Measurements from ENCODE around the gene PSD4.

Gene PSD4

DNA sequence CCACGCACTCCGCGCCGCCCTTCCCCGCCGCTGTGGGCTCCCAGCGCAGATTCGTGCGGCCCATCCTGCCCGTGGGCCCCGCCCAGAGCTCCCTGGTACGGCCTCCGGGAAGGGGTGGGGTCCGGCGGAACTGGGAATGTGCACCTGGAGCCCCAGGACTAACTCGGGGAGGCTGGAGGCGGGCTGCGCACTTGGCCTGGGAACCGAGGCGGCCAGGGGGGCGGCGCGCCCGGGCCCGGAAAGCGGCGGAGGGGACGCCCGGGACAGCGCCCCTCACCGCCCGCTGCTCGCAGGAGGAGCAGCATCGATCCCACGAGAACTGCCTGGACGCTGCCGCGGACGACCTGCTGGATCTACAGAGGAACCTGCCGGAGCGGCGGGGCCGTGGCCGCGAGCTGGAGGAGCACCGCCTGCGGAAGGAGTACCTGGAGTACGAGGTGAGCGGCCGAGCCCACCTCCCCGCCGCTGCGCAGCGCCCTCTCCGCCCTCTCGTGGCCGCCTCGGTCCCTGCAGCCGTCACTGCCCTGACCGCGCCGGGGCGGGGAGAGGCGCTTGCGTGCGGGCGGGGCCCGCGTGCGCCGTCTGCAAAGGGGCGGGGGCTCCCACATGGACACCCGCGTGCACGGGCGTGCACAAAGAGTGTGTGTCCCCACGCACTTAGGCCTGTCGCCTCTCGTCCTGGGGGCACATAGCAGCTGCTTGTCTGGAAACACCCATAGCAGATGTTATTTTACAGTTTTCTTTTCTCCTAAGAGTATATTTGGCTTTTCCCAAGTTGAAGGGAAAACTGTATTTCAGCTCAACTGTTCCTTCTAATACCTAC, 25.2 kb downstream of the PSD4 start:
- Histone ChIP-seq H3K36me3 (ENCODE audit: insufficient read depth, low read length) (peaks cover 83% of the 10 kb centered on the region; the same call in 1 of the 2 replicates), H3K27me3 (ENCODE audit: insufficient read depth, low read length, poor library complexity, severe bottlenecking) (no peaks in the 10 kb centered on the region), H3K9ac (ENCODE audit: low read depth, low read length, poor library complexity, severe bottlenecking) (no peak overlapping the region), H3F3A (ENCODE audit: low read depth) (no peaks in the 10 kb centered on the region), H3K79me2 (ENCODE audit: insufficient read depth, low read length) (no peaks in the 10 kb centered on the region), H4K20me1 (ENCODE audit: insufficient read depth, low read length, poor library complexity, severe bottlenecking) (no peaks in the 10 kb centered on the region), H3K4me1 (ENCODE audit: insufficient read depth, low read length, poor library complexity, severe bottlenecking) (no peaks in the 10 kb centered on the region), H3K9me3 (ENCODE audit: insufficient read depth, low read depth, low read length) (no peaks in the 10 kb centered on the region), H3K4me2 (ENCODE audit: low read depth, low read length, poor library complexity, severe bottlenecking) (no peak overlapping the region), H2AFZ (ENCODE audit: low read length) (no peak overlapping the region), H3K9me2 (replicated peaks; ENCODE audit: low read depth, low read length) (no peaks in the 10 kb centered on the region), H3K4me3 (ENCODE audit: low read length, poor library complexity, severe bottlenecking) (no peak overlapping the region)
- TF ChIP-seq, protein P1, sequence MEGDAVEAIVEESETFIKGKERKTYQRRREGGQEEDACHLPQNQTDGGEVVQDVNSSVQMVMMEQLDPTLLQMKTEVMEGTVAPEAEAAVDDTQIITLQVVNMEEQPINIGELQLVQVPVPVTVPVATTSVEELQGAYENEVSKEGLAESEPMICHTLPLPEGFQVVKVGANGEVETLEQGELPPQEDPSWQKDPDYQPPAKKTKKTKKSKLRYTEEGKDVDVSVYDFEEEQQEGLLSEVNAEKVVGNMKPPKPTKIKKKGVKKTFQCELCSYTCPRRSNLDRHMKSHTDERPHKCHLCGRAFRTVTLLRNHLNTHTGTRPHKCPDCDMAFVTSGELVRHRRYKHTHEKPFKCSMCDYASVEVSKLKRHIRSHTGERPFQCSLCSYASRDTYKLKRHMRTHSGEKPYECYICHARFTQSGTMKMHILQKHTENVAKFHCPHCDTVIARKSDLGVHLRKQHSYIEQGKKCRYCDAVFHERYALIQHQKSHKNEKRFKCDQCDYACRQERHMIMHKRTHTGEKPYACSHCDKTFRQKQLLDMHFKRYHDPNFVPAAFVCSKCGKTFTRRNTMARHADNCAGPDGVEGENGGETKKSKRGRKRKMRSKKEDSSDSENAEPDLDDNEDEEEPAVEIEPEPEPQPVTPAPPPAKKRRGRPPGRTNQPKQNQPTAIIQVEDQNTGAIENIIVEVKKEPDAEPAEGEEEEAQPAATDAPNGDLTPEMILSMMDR (conservative IDR thresholded peaks at IDR 0.05; ENCODE audit: low read length): no peak
- TF ChIP-seq EZH2phosphoT487 (IDR thresholded peaks at IDR 0.05; ENCODE audit: borderline replicate concordance): no peak

DNA sequence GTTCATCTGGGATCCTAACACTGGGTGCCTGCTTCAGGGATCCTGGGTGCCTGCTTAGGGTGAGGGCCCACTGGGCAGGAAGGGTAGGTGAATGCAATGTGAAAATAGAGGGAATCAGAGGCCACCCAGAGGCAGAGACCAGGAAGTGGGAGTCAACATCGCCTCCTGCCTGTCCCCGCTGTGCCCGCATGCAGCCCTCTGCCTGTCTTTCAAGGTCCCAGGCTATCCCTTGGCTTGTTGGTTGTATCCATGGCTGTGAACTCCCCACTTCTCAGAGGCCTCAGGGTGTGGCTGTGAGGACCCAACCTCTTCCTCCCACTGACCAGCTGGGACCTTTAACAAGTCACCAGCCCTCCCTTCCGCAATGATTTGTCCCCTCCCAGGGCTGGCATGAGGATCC, 26.5 kb downstream of the PSD4 start:
- Histone ChIP-seq H3K4me1 (ENCODE audit: insufficient read depth, low read length, poor library complexity, severe bottlenecking) (no peaks in the 10 kb centered on the region), H3K79me2 (ENCODE audit: insufficient read depth, low read length) (no peaks in the 10 kb centered on the region), H3K4me2 (ENCODE audit: low read depth, low read length, poor library complexity, severe bottlenecking) (no peak overlapping the region), H3K4me3 (ENCODE audit: low read length, poor library complexity, severe bottlenecking) (no peak overlapping the region), H3K9me3 (ENCODE audit: insufficient read depth, low read depth, low read length) (no peaks in the 10 kb centered on the region), H3K27me3 (ENCODE audit: insufficient read depth, low read length, poor library complexity, severe bottlenecking) (no peaks in the 10 kb centered on the region), H3K9me2 (replicated peaks; ENCODE audit: low read depth, low read length) (no peaks in the 10 kb centered on the region), H3K9ac (ENCODE audit: low read depth, low read length, poor library complexity, severe bottlenecking) (no peak overlapping the region), H2AFZ (ENCODE audit: low read length) (no peak overlapping the region), H3F3A (ENCODE audit: low read depth) (no peaks in the 10 kb centered on the region), H4K20me1 (ENCODE audit: insufficient read depth, low read length, poor library complexity, severe bottlenecking) (no peaks in the 10 kb centered on the region), H3K36me3 (ENCODE audit: insufficient read depth, low read length) (peaks cover 72% of the 10 kb centered on the region; the same call in 1 of the 2 replicates)
- TF ChIP-seq, protein P1 (conservative IDR thresholded peaks at IDR 0.05; ENCODE audit: low read length): peak; percentile 43
- TF ChIP-seq EZH2phosphoT487 (IDR thresholded peaks at IDR 0.05; ENCODE audit: borderline replicate concordance): no peak

DNA sequence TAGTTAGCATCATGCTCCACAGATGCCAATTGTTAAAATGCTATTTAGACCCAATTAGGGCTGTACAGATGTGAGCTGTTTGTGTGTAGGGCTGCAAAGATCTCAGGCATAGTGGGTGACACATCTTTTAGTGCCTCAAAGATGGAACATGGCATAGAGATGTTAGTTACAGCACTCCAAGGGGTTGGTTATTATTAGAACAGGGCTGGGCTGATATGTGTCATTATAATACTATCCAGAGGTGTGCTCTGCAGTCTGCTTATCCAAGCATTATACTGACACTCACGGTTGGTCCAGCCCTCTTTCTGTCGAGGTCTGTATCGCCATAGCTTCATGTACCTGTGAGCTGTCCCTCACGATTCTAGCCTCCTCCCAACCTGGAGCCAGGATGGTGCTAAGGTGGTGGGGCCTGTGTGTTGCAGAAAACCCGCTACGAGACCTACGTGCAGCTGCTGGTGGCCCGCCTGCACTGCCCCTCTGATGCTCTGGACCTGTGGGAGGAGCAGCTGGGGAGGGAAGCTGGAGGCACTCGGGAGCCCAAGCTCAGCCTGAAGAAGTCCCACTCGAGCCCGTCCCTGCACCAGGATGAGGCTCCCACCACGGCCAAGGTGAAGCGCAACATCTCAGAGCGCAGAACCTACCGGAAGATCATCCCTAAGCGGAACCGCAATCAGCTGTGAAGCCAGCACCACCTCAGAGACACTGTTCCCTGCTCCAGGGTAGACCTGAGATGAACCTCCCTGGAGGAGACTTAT, 27.1 kb downstream of the PSD4 start:
- H3K4me2 ChIP-seq (ENCODE audit: low read depth, low read length, poor library complexity, severe bottlenecking): no peak overlapping the region
- H3K4me1 ChIP-seq (ENCODE audit: insufficient read depth, low read length, poor library complexity, severe bottlenecking): no peaks in the 10 kb centered on the region
- H3K9me2 ChIP-seq (replicated peaks; ENCODE audit: low read depth, low read length): no peaks in the 10 kb centered on the region
- H3K36me3 ChIP-seq (ENCODE audit: insufficient read depth, low read length): peaks cover 66% of the 10 kb centered on the region; the same call in 1 of the 2 replicates
- no peaks in the 10 kb centered on the region for H3K79me2 ChIP-seq (ENCODE audit: insufficient read depth, low read length)
- no peak overlapping the region for H3K4me3 ChIP-seq (ENCODE audit: low read length, poor library complexity, severe bottlenecking)
- H3K9ac ChIP-seq (ENCODE audit: low read depth, low read length, poor library complexity, severe bottlenecking): no peak overlapping the region
- H2AFZ ChIP-seq (ENCODE audit: low read length): no peak overlapping the region
- H3K9me3 ChIP-seq (ENCODE audit: insufficient read depth, low read depth, low read length): no peaks in the 10 kb centered on the region
- H3F3A ChIP-seq (ENCODE audit: low read depth): no peaks in the 10 kb centered on the region
- no peaks in the 10 kb centered on the region for H3K27me3 ChIP-seq (ENCODE audit: insufficient read depth, low read length, poor library complexity, severe bottlenecking)
- TF ChIP-seq EZH2phosphoT487 (IDR thresholded peaks at IDR 0.05; ENCODE audit: borderline replicate concordance): no peak
- TF ChIP-seq, protein P1 (conservative IDR thresholded peaks at IDR 0.05; ENCODE audit: low read length): no peak
- H4K20me1 ChIP-seq (ENCODE audit: insufficient read depth, low read length, poor library complexity, severe bottlenecking): no peaks in the 10 kb centered on the region

Measured in Loucy (cell line).